Left renal pelvis (tissue), 4 donors: ENCODE results near the gene TRPM3. TPM values are rescaled to one million over a fixed set of nuclear protein-coding genes. Genes with fewer than 3 reads are reported as not detected.

Experiments used
- DNase-seq, 4 donors: peaks; one replicate each; pipeline ENCODE4 v3.0.0-alpha.2; 2013; ENCODE audit warnings: low read depth in 4 of 4, low spot score in 3 of 4
- polyA plus RNA-seq, 4 donors: library from polyadenylated mRNA; unstranded; fragments of 120-200 nt; gene quantifications; one replicate each; pipeline ENCODE4 v1.2.1, GENCODE V29; 2013; ENCODE audit not compliant: insufficient read length in 4 of 4

The TRPM3 gene
- polyA plus RNA-seq, 4 donors: 6.3 to 16.1 (median 14.4) TPM

- DNase-seq: no peak
Observed at GRCh38 chr9:70951749-70952727, 169.4 kb downstream of the TRPM3 start.

GRCh38 chr9:70950270-70950669 lies 171.2 kb downstream of the TRPM3 start:
- DNase-seq: no peak

GRCh38 chr9:70949239-70949638 lies 172.2 kb downstream of the TRPM3 start:
- no peak for DNase-seq

- no peak for DNase-seq
Observed at GRCh38 chr9:70948744-70949143, 172.7 kb downstream of the TRPM3 start.

- DNase-seq: no peak
Observed at GRCh38 chr9:70947511-70947910, 173.9 kb downstream of the TRPM3 start.

- DNase-seq: no peak
Observed at GRCh38 chr9:70947086-70947485, 174.3 kb downstream of the TRPM3 start.

- DNase-seq: no peak
Observed at GRCh38 chr9:70945301-70945700, 176.1 kb downstream of the TRPM3 start.

- no peak for DNase-seq
Observed at GRCh38 chr9:70941191-70941590, 180.2 kb downstream of the TRPM3 start.

GRCh38 chr9:70940605-70941004 lies 180.8 kb downstream of the TRPM3 start:
- DNase-seq: no peak

- no peak for DNase-seq
Observed at GRCh38 chr9:70936536-70936935, 184.9 kb downstream of the TRPM3 start.

- no peak for DNase-seq
Observed at GRCh38 chr9:70935856-70936255, 185.6 kb downstream of the TRPM3 start.

- DNase-seq: no peak
Observed at GRCh38 chr9:70934642-70935041, 186.8 kb downstream of the TRPM3 start.

- no peak for DNase-seq
Observed at GRCh38 chr9:70933321-70933720, 188.1 kb downstream of the TRPM3 start.

GRCh38 chr9:70932097-70932496 lies 189.3 kb downstream of the TRPM3 start:
- DNase-seq: no peak

- no peak for DNase-seq
Observed at GRCh38 chr9:70927530-70927929, 193.9 kb downstream of the TRPM3 start.

GRCh38 chr9:70924895-70925547 lies 196.4 kb downstream of the TRPM3 start:
- peak; percentile 31 to 42 (median 40) for DNase-seq

GRCh38 chr9:70924380-70924779 lies 197.0 kb downstream of the TRPM3 start:
- no peak for DNase-seq

GRCh38 chr9:70923961-70924360 lies 197.5 kb downstream of the TRPM3 start:
- DNase-seq: no peak

GRCh38 chr9:70921136-70921535 lies 200.3 kb downstream of the TRPM3 start:
- no peak for DNase-seq

- no peak for DNase-seq
Observed at GRCh38 chr9:70917277-70917676, 204.1 kb downstream of the TRPM3 start.

GRCh38 chr9:70911791-70912190 lies 209.6 kb downstream of the TRPM3 start:
- no peak for DNase-seq

GRCh38 chr9:70910598-70910997 lies 210.8 kb downstream of the TRPM3 start:
- no peak for DNase-seq
